ENCODE results near the gene SYNE3.

- TF ChIP-seq CTCF (conservative IDR thresholded peaks at IDR 0.05) (no peak), EZH2 (IDR thresholded peaks at IDR 0.05; ENCODE audit: low read depth) (no peak)
These were observed 1.4 kb downstream of the SYNE3 start for GRCh38 chr14:95515080-95515489.
